ENCODE results near the gene SHROOM2. TPM values are rescaled to one million over a fixed set of nuclear protein-coding genes. Genes with fewer than 3 reads are reported as not detected.

SHROOM2 gene
- total RNA-seq, 1 experiment from 2014 or later = 14.1 TPM

DNA sequence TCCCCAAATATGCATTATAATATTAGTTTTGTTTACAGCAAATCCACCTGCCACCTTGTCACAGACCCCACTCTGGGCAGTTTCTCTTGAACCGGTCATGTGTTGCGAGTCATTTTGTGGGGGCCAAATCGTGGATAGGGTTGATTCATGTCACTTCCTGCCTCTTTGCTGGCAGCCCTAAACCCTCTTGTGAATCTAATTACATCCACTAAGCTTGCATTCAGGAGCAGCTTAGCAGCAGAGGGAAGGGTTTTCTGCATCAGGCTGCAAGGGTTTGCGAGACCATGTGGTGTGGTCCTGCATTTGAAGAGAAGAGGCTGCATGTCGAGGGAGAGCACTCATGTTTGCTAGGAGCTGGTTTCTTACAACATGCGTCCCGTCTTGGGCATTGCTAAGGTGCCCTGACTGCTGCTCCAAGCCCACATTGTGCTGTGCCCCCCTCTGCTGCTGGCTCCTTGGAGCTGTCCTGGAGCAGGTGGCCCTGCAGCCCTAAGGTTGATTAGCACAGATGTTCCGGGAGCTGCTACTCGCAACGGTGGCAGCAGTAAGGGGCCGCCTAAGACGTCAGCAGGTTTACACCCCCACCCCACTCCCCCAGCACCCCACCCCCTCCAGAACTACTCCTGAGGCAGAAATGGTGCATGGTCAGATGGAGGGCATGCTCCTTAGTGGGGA, 92.1 kb downstream of the SHROOM2 start:
- CTCF ChIA-PET = interaction anchor here (0.5 kb wide), 1 partner anchor 651 kb away, joined by 4 read pairs; no protein-coding TSS in a partner anchor
- BruUV-seq (replicated peaks) = no TSS peak
- no peak for TF ChIP-seq CTCF (IDR thresholded peaks at IDR 0.05; ENCODE audit: unreplicated experiment)
- peaks cover 4% of the 10 kb centered on the region for H3K36me3 Mint-ChIP-seq (ENCODE audit: insufficient read depth, unreplicated experiment)
- H3K9me3 Mint-ChIP-seq (ENCODE audit: low read depth, unreplicated experiment) = no peaks in the 10 kb centered on the region
- no peak for DNase-seq
- peaks cover 21% of the 10 kb centered on the region for H3K4me1 Mint-ChIP-seq (ENCODE audit: low read depth, unreplicated experiment)
- H3K4me3 Mint-ChIP-seq (ENCODE audit: low read depth, unreplicated experiment) = no peak overlapping the region
- H3K27ac Mint-ChIP-seq (ENCODE audit: unreplicated experiment) = no peak overlapping the region
- no peaks in the 10 kb centered on the region for H3K27me3 Mint-ChIP-seq (ENCODE audit: unreplicated experiment)
- intact Hi-C loops (cut with micrococcal nuclease; ENCODE audit: unreplicated experiment) = no loop called here

GRCh38 chrX:9880237-9880636, 94.0 kb downstream of the SHROOM2 start:
- peaks cover 26% of the 10 kb centered on the region for H3K4me1 Mint-ChIP-seq (ENCODE audit: low read depth, unreplicated experiment)
- DNase-seq = no peak
- BruUV-seq (replicated peaks) = no TSS peak
- H3K27ac Mint-ChIP-seq (ENCODE audit: unreplicated experiment) = no peak overlapping the region
- TF ChIP-seq CTCF (IDR thresholded peaks at IDR 0.05; ENCODE audit: unreplicated experiment) = no peak
- CTCF ChIA-PET = no interaction called here
- intact Hi-C loops (cut with micrococcal nuclease; ENCODE audit: unreplicated experiment) = no loop called here
- no peaks in the 10 kb centered on the region for H3K9me3 Mint-ChIP-seq (ENCODE audit: low read depth, unreplicated experiment)
- no peak overlapping the region for H3K4me3 Mint-ChIP-seq (ENCODE audit: low read depth, unreplicated experiment)
- peaks cover 4% of the 10 kb centered on the region for H3K36me3 Mint-ChIP-seq (ENCODE audit: insufficient read depth, unreplicated experiment)
- H3K27me3 Mint-ChIP-seq (ENCODE audit: unreplicated experiment) = no peaks in the 10 kb centered on the region

DNA sequence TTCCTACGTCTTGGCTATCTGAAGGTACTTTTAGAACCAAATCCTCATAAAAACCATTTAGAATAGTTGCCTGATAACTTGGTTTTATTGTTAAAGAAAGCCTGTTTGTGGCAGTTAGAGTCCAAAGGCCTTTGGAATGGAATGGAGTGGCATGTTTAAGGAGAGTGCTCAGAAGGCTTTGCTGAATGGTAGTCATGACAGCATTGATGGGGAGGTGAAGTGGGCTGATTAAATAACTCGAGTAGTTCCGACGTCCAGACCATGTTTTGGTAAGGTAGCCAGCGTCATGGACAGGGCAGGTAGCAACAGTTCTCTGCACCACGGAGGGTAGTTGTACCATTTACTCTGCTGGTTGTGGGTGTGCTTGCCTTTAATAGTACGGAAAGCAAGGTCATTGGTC, 94.6 kb downstream of the SHROOM2 start:
- DNase-seq = no peak
- intact Hi-C loops (cut with micrococcal nuclease; ENCODE audit: unreplicated experiment) = no loop called here
- peaks cover 26% of the 10 kb centered on the region for H3K4me1 Mint-ChIP-seq (ENCODE audit: low read depth, unreplicated experiment)
- no peaks in the 10 kb centered on the region for H3K36me3 Mint-ChIP-seq (ENCODE audit: insufficient read depth, unreplicated experiment)
- CTCF ChIA-PET = no interaction called here
- no peak overlapping the region for H3K4me3 Mint-ChIP-seq (ENCODE audit: low read depth, unreplicated experiment)
- no peak for TF ChIP-seq CTCF (IDR thresholded peaks at IDR 0.05; ENCODE audit: unreplicated experiment)
- BruUV-seq (replicated peaks) = no TSS peak
- H3K27me3 Mint-ChIP-seq (ENCODE audit: unreplicated experiment) = no peaks in the 10 kb centered on the region
- H3K27ac Mint-ChIP-seq (ENCODE audit: unreplicated experiment) = no peak overlapping the region
- no peaks in the 10 kb centered on the region for H3K9me3 Mint-ChIP-seq (ENCODE audit: low read depth, unreplicated experiment)

GRCh38 chrX:9882669-9883446, 96.6 kb downstream of the SHROOM2 start:
- intact Hi-C loops (cut with micrococcal nuclease; ENCODE audit: unreplicated experiment) = no loop called here
- H3K9me3 Mint-ChIP-seq (ENCODE audit: low read depth, unreplicated experiment) = no peaks in the 10 kb centered on the region
- CTCF ChIA-PET = interaction anchor here (0.7 kb wide), 1 partner anchor 571 kb away, joined by 5 read pairs; no protein-coding TSS in a partner anchor
- H3K36me3 Mint-ChIP-seq (ENCODE audit: insufficient read depth, unreplicated experiment) = no peaks in the 10 kb centered on the region
- no TSS peak for BruUV-seq (replicated peaks)
- no peak overlapping the region for H3K27ac Mint-ChIP-seq (ENCODE audit: unreplicated experiment)
- no peak overlapping the region for H3K4me3 Mint-ChIP-seq (ENCODE audit: low read depth, unreplicated experiment)
- no peaks in the 10 kb centered on the region for H3K27me3 Mint-ChIP-seq (ENCODE audit: unreplicated experiment)
- peaks cover 26% of the 10 kb centered on the region for H3K4me1 Mint-ChIP-seq (ENCODE audit: low read depth, unreplicated experiment)
- peak; percentile 11 for DNase-seq
- no peak for TF ChIP-seq CTCF (IDR thresholded peaks at IDR 0.05; ENCODE audit: unreplicated experiment)
